Measurements from ENCODE around the gene ALAS1. TPM values are rescaled to one million over a fixed set of nuclear protein-coding genes. Genes with fewer than 3 reads are reported as not detected.
A peak's percentile ranks its signal among the peaks of the same experiment; 100 is the strongest.

ALAS1 gene
- total and polyA plus RNA-seq, 2 of the 13 experiments (the other 11 are each of a cell fraction or from before 2014, with no cell fraction given) = 36.0 to 43.2 TPM

- H3K79me2 ChIP-seq (ENCODE audit: insufficient read depth, low read length) = no peaks in the 10 kb centered on the region
- H3K4me2 ChIP-seq (ENCODE audit: low read depth, low read length) = no peak overlapping the region
- peaks cover 13% of the 10 kb centered on the region for H3K4me1 ChIP-seq (ENCODE audit: insufficient read depth, low read length)
- no peak overlapping the region for H2AFZ ChIP-seq (ENCODE audit: low read length)
- ATAC-seq = no peak
- intact Hi-C loops (cut with micrococcal nuclease; ENCODE audit: unreplicated experiment) = no loop called here
- no peak for FAIRE-seq
- TSS peak; percentile 49 for BruUV-seq (replicated peaks)
- TF ChIP-seq, protein P1, sequence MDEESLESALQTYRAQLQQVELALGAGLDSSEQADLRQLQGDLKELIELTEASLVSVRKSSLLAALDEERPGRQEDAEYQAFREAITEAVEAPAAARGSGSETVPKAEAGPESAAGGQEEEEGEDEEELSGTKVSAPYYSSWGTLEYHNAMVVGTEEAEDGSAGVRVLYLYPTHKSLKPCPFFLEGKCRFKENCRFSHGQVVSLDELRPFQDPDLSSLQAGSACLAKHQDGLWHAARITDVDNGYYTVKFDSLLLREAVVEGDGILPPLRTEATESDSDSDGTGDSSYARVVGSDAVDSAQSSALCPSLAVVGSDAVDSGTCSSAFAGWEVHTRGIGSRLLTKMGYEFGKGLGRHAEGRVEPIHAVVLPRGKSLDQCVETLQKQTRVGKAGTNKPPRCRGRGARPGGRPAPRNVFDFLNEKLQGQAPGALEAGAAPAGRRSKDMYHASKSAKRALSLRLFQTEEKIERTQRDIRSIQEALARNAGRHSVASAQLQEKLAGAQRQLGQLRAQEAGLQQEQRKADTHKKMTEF (CRISPR knock-in tag; IDR thresholded peaks at IDR 0.05) = no peak
- no peak for TF ChIP-seq FOSL2 (CRISPR knock-in tag; IDR thresholded peaks at IDR 0.05)
- peak; percentile 53 for TF ChIP-seq AGO2 (optimal IDR thresholded peaks at IDR 0.05; ENCODE audit: low read depth, low read length)
- TF ChIP-seq RBFOX2 (IDR thresholded peaks at IDR 0.05; ENCODE audit: low read depth, low read length) = peak; percentile 57
- H3K4me3 ChIP-seq (replicated peaks in 1 of 3; ENCODE audit: insufficient read depth in 1 of 3, low read depth in 2 of 3, low read length in 3 of 3) = no peak overlapping the region
- CTCF ChIA-PET (ENCODE audit: low intra/inter-chr PET ratio, low total read pairs) = no interaction called here
- in situ Hi-C loops (cut with HindIII; ENCODE audit: extremely low pct_ligation_motif_present, low pct_unique_long_range_greater_than_20kb) = no loop called here
- no peaks in the 10 kb centered on the region for H3K9me3 ChIP-seq (ENCODE audit: low read length)
- 97% methylated on average over 5 of the region's 21 CpGs for WGBS (ENCODE audit: low lambda C conversion rate)
- H3K9ac ChIP-seq (ENCODE audit: insufficient read depth, low read depth, low read length) = no peak overlapping the region
- DNase-seq (ENCODE audit: low spot score) = no peak
- H3K36me3 ChIP-seq (replicated peaks in 1 of 2; ENCODE audit: control insufficient read depth in 1 of 2, insufficient read depth in 2 of 2, low read length in 2 of 2) = peaks cover 19 to 38% of the 10 kb centered on the region in 2 experiments
- peaks cover 14% of the 10 kb centered on the region for H4K20me1 ChIP-seq (ENCODE audit: insufficient read depth, low read length)
- POLR2A ChIA-PET = interaction anchor here (0.9 kb wide), 1 partner anchor 61 kb away, joined by 3 read pairs; no protein-coding TSS in a partner anchor
- H3K27me3 ChIP-seq (ENCODE audit: control insufficient read depth in 1 of 2, insufficient read depth in 2 of 2, low read length in 2 of 2) = peaks cover under 1 to 8% of the 10 kb centered on the region in 2 experiments; a peak in 3 of 5 replicates
- H3K27ac ChIP-seq (ENCODE audit: extremely low read length, insufficient read depth, low read length) = no peak overlapping the region
Measured at GRCh38 chr3:52228751-52229291, 30.9 kb downstream of the ALAS1 start.

GRCh38 chr3:52229656-52230055 lies 31.7 kb downstream of the ALAS1 start:
- H4K20me1 ChIP-seq (ENCODE audit: insufficient read depth, low read length) = peaks cover 14% of the 10 kb centered on the region
- WGBS (ENCODE audit: low lambda C conversion rate) = 97% methylated on average over 9 of the region's 13 CpGs
- H3K4me2 ChIP-seq (ENCODE audit: low read depth, low read length) = no peak overlapping the region
- H3K27ac ChIP-seq (ENCODE audit: extremely low read length, insufficient read depth, low read length) = no peak overlapping the region
- no peak for DNase-seq (ENCODE audit: low spot score)
- intact Hi-C loops (cut with micrococcal nuclease; ENCODE audit: unreplicated experiment) = no loop called here
- no peak overlapping the region for H3K4me3 ChIP-seq (replicated peaks in 1 of 3; ENCODE audit: insufficient read depth in 1 of 3, low read depth in 2 of 3, low read length in 3 of 3)
- FAIRE-seq = no peak
- no peak for ATAC-seq
- H3K27me3 ChIP-seq (ENCODE audit: control insufficient read depth in 1 of 2, insufficient read depth in 2 of 2, low read length in 2 of 2) = peaks cover 0 to 3% of the 10 kb centered on the region in 2 experiments; a peak in 2 of 5 replicates
- no peak overlapping the region for H3K9ac ChIP-seq (ENCODE audit: insufficient read depth, low read depth, low read length)
- no TSS peak for BruUV-seq (replicated peaks)
- no peaks in the 10 kb centered on the region for H3K9me3 ChIP-seq (ENCODE audit: low read length)
- TF ChIP-seq ZNF549 (CRISPR knock-in tag; IDR thresholded peaks at IDR 0.05) = no peak
- no peak for TF ChIP-seq ZNF275 (CRISPR knock-in tag; IDR thresholded peaks at IDR 0.05; ENCODE audit: borderline replicate concordance)
- no peak for TF ChIP-seq ARNT2 (CRISPR knock-in tag; IDR thresholded peaks at IDR 0.05; ENCODE audit: low read depth)
- no peaks in the 10 kb centered on the region for H3K79me2 ChIP-seq (ENCODE audit: insufficient read depth, low read length)
- ChIA-PET POLR2A (interaction anchor here (0.9 kb wide), 1 partner anchor 60 kb away, joined by 3 read pairs; no protein-coding TSS in a partner anchor), CTCF (ENCODE audit: low intra/inter-chr PET ratio, low total read pairs) (no interaction called here)
- H3K4me1 ChIP-seq (ENCODE audit: insufficient read depth, low read length) = peaks cover 13% of the 10 kb centered on the region
- peaks cover 21 to 46% of the 10 kb centered on the region in 2 experiments for H3K36me3 ChIP-seq (replicated peaks in 1 of 2; ENCODE audit: control insufficient read depth in 1 of 2, insufficient read depth in 2 of 2, low read length in 2 of 2)
- in situ Hi-C loops (cut with HindIII; ENCODE audit: extremely low pct_ligation_motif_present, low pct_unique_long_range_greater_than_20kb) = no loop called here
- no peak overlapping the region for H2AFZ ChIP-seq (ENCODE audit: low read length)

Data from HepG2 (cell line).